NCI-H2107 treated with DMSO at 0.1 percent for 48 hours (cell line): ENCODE data around the gene TAF10.

Experiments
- DNase-seq: peaks from one replicate; lab custom pipeline; 2025; ENCODE audit not compliant: unreplicated experiment; lab: John Stamatoyannopoulos, UW

The TAF10 gene

GRCh38 chr11:6609502-6610015, 2.5 kb downstream of the TAF10 start:
- no peak for DNase-seq

- no peak for DNase-seq
Measured at GRCh38 chr11:6608726-6609501, 3.1 kb downstream of the TAF10 start.

- no peak for DNase-seq
Measured at GRCh38 chr11:6608011-6608410, 4.0 kb downstream of the TAF10 start.

- no peak for DNase-seq
Measured at GRCh38 chr11:6607190-6607795, 4.7 kb downstream of the TAF10 start.

GRCh38 chr11:6606471-6607189, 5.4 kb downstream of the TAF10 start:
- peak; percentile 6 for DNase-seq

GRCh38 chr11:6604790-6605189, 7.2 kb downstream of the TAF10 start:
- DNase-seq, result no peak

- DNase-seq, result no peak
Measured at GRCh38 chr11:6604081-6604626, 7.9 kb downstream of the TAF10 start.

- DNase-seq, result peak; percentile 56
Measured at GRCh38 chr11:6603287-6604080, 8.5 kb downstream of the TAF10 start, which contains the start of the genes ILK and RRP8. Gene ILK, plus strand, starts transcription at chr11:6603774. Its CDS starts 498 bp downstream, at chr11:6604272. Gene RRP8, minus strand, starts transcription at chr11:6603616. Its CDS starts 114 bp downstream, at chr11:6603502.

- no peak for DNase-seq
Measured at GRCh38 chr11:6602096-6602940, 9.7 kb downstream of the TAF10 start.

- DNase-seq, result no peak
Measured at GRCh38 chr11:6601041-6601461, 11.0 kb downstream of the TAF10 start.

- DNase-seq, result no peak
Measured at GRCh38 chr11:6599881-6600390, 12.1 kb downstream of the TAF10 start.

GRCh38 chr11:6599449-6599848, 12.6 kb downstream of the TAF10 start:
- no peak for DNase-seq

GRCh38 chr11:6598555-6598954, 13.5 kb downstream of the TAF10 start:
- DNase-seq, result no peak

GRCh38 chr11:6596239-6596877, 15.7 kb downstream of the TAF10 start:
- DNase-seq, result no peak

GRCh38 chr11:6594142-6594768, 17.8 kb downstream of the TAF10 start:
- DNase-seq, result no peak

- no peak for DNase-seq
Measured at GRCh38 chr11:6588018-6588417, 24.0 kb downstream of the TAF10 start.

- DNase-seq, result no peak
Measured at GRCh38 chr11:6587360-6587953, 24.6 kb downstream of the TAF10 start.
